Glomerular visceral epithelial cell (primary cell): ENCODE results near the gene BEAN1.

ENCODE experiments used
- DNase-seq: peaks from one replicate; pipeline ENCODE4 v3.0.0-alpha.2; 2016; ENCODE audit errors: extremely low spot score

Gene BEAN1

DNA sequence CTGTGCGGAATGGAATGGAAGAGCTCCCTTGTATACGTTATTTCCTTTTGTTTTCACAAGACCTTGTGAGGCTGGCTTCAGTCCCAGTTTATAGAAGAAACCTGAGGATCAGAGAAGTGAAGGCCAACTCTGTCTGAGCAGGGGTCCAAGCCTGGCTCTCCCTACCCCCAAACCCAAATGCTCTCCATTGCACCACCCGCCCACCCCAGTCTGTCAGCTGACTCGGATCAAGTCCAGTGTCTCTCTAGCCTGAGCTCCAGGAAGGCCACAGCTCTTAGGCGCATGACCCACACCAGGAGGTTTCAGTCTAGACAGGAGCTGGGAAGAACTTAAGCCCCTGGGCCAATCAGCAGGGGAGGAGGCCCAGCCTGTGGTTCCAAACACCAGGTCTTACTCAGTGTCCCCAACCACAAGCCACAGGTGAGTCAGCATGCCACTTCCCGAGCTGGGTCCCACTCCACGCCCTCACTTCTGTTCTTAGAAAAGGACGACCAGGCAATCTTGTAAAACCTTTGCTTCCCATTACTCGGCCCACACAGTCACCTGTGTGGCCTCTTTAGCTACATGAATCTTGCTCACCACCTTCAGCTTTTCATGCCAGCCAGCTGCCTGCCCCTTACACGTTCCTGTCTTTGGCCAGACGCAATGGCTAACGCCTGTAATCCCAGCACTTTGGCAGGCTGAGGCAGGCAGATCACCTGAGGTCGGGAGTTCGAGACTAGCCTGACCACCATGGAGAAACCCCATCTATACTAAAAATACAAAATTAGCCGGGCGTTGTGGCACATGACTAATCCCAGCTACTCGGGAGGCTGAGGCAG, 95.1 kb downstream of the BEAN1 start:
- DNase-seq, result peak; percentile 98

DNA sequence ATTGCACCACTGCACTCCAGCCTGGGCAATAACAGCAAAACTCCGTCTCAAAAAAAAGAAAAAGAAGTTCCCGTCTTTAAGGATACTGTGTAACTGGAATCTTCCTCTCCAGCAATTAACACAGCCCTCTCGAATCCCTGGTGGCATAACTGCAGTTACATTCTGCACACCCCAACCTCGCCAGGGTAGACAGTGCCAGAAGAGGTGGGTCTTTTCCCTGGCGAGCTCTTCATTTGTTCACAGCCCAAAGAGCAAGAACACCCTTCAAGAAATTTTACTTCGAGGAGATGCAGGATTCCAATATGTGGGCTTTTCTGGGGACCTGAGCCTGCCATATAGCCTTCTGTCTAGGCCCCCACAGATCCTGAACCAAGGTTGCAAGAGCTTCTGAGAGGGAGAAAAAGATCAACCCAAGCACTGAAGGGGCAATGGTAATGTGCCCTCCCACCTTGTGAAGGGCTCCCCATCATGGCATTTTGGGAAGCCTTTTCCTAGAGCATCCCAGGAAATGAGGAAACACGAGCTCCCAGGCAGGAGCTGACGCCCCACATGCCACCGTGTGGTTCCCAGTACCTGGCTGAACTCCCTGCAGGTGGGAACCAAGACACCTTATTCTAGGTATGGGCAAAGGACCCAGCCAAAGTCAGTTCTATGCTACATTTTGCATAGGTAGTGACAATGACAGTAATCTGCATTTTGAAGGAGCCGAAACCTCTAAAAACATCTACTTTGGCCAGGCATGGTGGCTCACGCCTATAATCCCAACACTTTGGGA, 95.9 kb downstream of the BEAN1 start:
- DNase-seq, result no peak

DNA sequence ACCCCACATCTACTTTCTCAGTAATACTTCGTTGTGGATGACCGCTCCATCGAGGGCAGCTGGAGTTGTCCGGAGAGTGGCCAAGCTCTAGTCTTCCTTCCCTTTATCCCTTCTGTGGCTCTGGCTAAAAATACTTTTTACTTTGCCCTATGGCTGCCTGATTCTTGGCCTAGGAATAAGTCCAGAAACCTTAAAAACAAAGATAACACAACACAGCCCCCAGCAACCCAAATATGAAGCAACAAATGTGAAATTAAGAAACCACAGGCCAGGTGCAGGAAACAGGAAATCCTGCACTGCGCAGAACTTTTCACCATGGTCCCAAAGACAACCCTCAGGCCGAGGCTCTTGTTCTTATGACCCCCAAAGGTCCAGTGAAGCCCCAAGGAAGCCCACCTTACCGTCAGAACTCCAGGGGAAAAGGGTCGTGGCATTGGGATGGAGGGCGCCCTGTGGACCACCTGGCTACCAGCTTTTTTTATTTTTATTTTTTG, 96.8 kb downstream of the BEAN1 start:
- DNase-seq, result no peak

DNA sequence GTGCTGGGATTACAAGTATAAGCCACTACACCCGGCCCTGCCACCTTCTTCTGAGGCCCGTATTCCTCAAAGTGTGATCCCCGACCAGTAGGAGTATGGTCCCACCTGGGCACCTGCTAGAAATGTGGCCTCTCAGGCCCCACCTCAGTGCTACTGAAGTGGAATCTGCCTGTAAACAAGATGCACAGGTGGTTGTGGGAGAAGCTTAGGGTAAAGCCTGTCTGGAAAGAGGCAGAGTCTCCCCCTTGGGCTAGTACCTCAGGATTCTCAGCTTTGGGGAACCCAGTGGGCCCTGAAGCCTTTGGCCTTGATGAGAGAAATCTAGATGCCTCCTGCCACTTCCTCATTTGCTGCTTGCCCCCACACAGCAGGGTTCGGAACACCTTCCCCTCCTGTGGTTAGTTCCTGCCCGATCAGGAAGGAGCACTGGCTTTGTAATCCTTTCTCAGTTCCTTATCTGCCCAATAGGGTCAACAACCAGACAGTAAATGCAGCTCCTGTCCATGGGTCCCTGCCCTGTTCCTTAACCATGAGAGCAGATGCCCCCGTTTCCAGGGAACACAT, 97.6 kb downstream of the BEAN1 start:
- DNase-seq, result no peak

DNA sequence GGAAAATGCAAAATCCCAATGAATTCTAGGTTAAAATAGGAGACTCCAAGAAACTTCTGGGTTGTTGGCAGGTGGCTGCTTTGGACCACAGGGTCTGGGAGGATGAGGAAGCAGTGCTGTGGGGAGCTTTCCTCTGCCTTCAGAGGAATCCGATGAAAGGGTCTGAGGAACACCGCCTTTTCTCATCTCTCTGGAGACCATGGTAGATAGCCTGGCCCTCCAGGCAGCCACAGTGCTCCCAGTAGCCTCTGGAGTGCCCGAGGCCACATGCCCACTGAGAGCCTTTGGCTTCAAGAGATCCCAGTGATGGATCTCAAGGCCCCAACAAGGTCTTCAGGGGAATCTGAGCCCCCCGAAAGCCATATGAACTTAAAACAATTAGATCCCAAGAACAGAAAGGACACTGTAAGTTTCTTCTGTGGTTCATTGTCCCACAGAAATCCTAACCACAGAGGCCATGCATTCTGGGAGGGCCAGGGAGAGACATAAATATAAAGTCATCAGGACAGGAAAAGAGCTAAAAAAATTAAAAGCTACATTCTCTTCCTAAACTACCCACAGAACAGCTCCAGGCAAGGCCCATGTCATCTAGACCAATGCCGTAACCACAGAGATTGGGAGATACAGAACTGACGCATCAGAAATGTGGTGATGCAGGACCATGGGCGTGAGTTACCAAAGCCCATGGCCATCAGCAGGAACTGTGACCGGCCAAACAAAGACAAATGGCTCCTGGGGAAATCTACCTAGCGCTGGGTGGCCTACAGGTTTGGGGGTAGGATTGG, 98.5 kb downstream of the BEAN1 start:
- DNase-seq, result no peak

DNA sequence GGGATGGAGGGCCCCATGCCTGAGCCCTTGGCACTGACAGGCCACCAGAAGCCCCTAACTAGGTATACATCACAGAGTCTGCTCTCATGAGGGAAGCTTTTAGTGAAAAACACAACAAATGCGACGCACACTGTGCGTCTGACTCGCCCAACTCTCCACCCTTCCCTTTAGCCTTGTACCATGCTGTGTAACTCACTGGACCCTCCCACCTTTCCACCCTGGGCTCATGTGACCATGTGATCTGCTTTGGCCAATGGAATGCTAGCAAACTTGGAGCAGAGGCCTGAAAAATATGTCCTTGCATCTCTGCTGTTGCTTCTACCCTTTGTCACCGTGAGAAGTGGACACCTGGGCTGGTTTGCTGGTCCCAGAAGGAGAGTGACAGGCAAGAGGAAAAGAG, 101.2 kb downstream of the BEAN1 start:
- DNase-seq, result no peak

DNA sequence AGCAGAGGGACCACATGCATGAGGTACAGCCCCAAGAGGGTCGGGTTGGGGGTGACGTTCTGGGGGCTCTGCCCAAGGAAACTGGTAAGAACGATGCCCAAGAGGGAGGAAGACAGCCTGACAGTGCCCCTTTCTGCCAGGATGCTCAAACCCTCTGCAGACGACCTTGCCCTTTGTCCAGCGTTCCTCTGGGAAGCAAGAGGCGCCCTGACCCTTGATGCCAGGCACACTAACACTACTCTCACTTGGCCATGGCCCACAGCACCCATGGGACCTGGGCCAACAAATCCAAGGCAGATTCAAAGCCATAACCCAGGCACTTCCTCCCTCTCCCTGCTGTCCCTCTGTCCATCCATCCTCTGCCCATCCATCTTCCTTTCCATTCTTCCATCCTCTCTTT, 102.4 kb downstream of the BEAN1 start:
- DNase-seq, result no peak
